RPMI8226 (cell line): ENCODE measurements around the gene ADAMTS15.

Experiments used
- DNase-seq: peaks from one replicate; pipeline ENCODE4 v3.0.0-alpha.2; 2015

The ADAMTS15 gene

DNA sequence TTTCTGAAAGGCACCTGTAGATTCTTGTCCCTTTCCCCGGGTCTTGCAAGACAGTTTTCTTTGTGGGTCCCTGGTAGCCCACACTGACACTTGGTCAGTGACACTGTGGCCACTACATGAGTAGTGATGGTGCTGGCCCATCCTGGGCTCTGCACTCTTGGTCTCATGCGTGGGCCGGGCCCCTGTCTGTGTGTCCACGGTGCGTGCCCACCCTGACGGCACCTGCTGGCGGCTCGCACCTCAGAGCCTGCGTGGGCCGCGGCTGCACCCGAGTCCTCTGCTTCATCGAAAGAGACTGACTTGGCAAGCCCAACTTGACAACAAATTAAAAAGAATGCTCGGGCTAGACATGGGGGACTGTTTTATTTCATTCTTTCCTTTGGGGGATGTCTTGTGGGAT lies 37.5 kb downstream of the ADAMTS15 start:
- DNase-seq: no peak

DNA sequence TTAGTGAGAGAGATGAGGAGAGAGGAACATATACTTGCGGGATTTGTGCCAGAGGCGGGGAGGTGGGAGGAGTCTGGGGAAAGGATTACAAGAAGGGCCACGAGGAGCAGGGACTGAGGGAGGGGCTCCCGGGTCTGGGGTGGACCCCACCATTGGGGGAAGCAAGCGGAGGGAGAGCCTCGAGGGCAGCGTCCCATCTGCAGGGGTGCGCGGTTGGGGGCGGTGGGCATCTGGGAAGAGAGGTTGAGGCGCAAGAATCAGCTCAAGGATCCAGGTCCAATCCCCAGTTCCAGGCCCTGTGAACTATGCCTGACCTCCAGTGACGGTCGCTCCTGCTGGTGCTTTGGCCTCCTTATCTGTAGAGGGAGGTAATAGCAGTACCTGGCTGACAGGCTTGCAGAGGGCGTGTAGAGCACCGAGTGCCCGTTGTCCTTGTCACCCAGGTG lies 38.0 kb downstream of the ADAMTS15 start:
- DNase-seq: no peak

DNA sequence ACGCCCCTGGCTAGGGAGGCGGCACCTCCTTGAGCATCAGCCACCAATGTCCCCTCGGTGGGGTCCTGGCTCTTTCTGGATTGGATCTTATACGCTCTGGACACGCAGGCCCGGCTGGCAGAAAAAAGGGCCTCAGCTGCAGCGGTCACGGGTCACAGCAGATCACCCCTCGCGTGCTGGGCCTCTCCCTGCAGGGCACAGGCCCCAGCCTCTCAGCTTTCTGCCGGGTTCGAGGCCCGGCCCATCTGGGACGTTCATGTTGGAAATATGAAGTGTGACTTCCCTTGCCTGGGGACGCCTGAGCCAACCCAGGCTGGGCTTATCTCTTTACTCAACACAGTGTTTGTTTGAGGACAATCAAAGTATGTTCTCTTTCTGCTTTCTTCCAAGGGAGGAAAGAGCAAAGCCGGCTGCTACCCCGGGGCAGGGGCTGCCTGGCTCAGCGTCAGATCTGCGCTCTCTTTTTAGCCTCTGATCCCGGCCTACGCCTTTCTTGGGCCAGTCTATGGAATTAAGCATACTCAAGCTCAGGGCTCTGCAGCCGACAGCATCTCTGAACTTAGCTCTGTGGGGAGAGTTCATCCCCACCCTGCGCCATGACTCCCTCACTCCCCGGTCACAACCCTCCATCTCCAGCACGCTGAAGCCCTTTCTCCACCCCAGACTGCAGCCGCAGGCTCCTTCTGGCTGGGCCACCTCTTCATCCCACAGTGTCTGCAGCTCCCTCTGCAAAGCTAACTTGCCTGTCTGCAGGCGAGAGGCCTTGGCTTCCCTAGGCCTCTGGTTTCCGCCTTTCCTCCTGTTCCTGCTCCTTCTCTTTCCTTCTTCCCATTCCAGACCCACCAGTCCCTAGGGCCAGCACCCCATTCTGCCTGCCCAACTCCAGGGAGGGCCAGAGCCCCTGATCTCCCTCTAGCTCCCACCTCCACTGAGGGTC lies 38.8 kb downstream of the ADAMTS15 start:
- no peak for DNase-seq

DNA sequence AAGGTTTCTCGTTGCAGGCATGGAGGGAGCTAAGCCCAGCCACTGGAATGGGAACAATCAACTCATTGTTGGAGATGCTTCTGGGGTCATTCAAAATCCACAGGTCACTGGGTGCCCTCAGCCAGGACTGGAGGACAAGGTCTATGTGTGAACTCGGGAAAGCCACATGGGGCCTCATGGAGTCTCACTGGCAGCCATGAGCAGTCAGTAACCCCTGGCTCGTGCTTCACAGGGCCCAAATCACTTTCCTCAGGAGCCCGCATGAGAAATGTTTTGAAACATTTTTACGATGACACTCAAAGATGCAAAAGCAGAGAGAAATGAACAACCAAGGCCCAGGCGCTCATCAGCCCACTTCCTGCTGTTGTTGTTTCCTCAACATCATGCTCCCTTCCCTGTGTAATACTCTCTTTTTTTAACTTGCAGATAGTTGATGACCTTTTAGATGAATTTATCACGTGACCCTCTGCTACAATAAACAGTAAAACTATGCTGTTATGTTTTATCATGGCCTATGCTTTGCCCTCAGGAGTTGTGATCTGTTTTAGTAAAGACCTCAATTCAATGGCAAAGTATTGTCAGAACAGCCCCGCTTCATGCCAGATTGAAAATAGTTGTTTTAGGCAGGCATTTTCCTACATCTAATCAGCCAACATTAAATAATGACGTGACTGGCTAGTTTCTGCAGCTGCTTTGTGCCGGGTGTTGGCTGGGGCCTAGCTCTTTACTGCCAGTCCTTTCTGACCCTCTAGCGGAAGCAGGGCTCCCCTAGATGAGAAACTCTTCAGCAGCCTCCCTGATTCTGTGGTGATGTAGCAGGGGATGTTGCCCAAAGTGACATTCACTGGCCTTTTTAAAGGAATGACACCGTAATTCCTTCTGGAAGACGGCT lies 39.7 kb downstream of the ADAMTS15 start:
- DNase-seq: no peak

- no peak for DNase-seq
Measured at GRCh38 chr11:130488848-130489584, 40.6 kb downstream of the ADAMTS15 start.

DNA sequence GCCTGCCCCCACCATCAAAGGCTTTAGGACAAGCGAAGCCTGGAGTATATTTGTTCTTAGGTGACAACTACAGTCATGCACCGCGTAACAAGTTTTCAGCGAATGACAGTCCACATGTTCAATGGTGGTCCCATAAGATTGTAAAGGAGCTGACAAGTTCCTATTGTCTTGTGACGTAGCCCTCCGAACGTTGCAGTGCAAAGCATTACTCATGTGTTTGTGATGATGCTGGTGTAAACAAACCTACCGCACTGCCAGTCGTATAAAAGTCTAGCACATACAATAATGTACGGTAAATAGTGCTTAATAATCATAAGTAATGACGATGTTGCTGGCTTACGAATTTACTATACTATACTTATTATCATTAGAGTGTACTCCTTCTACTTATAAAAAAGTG lies 41.3 kb downstream of the ADAMTS15 start:
- no peak for DNase-seq

DNA sequence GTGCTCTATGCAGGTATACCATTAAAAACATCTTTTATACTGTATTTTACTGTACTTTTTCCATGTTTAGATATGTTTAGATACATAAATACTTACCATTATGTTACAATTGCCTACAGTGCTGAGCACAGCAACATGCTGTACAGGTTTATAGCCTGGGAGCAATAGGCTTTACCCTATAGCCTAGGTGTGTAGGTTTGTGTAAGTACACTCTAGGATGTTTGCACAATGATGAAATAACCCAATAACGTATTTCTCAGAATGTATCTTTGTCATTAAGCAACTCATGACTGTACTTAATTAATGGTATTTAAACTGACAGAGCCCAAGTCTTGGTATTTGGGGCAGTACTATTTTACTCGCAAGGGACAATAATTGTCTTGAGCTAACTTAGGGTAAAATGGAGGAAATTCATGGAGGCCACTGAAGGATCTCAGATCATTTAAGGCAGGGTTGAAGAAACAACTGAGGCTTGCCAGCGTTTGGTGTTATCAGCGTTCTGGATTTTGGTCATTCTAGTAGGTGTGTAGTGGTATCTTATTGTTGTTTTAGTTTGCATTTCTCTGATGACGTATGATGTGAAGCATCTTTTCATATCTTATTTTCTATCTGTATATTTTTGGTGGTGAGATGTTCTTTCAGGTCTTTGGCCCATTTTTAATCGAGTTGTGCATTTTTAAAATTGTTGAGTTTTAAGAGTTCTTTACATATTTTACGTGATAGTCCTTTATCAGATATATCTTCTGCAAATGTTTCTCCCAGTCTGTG lies 42.4 kb downstream of the ADAMTS15 start:
- no peak for DNase-seq

GRCh38 chr11:130498181-130498580 lies 49.7 kb downstream of the ADAMTS15 start:
- DNase-seq: no peak

DNA sequence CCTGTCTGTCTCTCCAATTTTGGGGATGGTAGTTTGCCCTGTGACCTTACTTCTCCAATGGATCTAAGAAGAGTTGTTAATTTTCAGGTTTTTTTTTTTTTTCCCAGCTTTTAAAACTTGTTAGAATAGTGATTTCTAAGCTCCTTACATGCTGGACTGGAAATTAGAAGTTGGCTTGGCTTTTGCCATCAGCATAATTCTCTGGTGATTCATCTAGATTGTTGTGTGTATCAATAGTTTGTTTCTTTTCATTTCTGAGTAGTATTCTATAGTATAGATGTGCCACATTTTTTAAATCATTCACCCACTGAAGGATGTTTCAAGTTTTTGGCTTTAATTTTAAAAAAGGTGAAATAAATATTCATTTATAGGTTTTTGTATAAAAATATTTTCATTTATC lies 51.4 kb downstream of the ADAMTS15 start:
- DNase-seq: no peak

- DNase-seq: no peak
Measured at GRCh38 chr11:130504317-130504716, 55.9 kb downstream of the ADAMTS15 start.

GRCh38 chr11:130508913-130509312 lies 60.5 kb downstream of the ADAMTS15 start:
- no peak for DNase-seq

DNA sequence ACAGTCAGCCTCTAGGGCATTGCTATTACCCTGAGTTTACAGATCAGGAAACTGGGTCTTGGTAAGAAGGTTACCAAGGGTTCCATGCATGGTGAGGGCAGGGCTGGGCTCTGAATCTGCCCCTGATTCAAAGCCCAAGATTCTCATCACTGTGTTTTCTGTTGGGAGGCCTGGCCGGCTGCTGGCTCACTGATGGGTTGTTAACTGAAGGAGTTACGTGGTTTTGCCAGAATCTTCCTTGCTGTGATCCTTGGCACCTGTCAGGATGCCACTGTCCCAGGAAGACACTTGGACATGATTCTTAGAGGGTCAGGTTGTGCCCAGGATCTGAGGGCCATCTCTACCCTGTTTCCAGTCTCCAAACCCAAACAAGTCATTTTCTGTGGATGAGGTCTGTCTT lies 61.5 kb downstream of the ADAMTS15 start:
- DNase-seq: no peak

GRCh38 chr11:130510407-130511006 lies 62.1 kb downstream of the ADAMTS15 start:
- DNase-seq: no peak

DNA sequence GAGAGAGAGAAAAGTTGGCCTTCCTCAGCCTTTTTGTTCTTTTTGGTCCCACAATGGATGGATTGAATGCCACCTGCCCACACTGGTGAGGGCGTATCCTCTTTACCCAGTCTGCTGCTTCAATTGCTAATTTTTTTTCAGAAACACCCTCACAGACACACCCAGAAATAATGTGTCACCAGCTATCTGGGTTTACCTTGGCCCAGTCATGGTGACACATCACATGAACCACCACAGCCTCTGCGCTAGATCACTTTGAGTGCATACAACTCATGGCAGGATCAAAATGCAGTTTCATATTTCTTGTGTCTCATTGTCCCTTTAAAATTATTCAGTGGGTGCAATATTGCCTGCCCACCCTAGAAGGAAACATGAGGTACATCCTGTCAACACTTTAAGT lies 63.3 kb downstream of the ADAMTS15 start:
- DNase-seq: no peak

GRCh38 chr11:130512662-130513061 lies 64.2 kb downstream of the ADAMTS15 start:
- DNase-seq: no peak

DNA sequence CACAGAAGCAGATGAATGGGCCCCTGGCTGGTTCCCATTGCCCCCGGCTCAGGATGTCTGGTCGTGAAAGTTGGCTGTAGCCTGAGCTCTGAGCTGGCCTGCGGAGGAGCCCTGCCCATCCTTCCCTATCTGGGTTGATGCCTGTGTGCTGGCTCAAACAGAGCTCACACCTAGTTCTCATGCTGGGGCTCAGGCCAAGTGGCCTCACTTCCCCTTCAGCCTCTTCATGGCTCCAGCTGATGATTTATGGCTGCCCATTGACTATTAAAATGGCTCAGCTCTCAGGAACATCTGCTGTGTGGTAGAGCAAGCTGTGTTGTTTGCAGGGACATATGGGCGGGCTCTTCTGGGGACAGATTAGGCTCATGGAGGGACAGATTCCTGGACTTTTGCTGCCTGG lies 64.7 kb downstream of the ADAMTS15 start:
- no peak for DNase-seq

DNA sequence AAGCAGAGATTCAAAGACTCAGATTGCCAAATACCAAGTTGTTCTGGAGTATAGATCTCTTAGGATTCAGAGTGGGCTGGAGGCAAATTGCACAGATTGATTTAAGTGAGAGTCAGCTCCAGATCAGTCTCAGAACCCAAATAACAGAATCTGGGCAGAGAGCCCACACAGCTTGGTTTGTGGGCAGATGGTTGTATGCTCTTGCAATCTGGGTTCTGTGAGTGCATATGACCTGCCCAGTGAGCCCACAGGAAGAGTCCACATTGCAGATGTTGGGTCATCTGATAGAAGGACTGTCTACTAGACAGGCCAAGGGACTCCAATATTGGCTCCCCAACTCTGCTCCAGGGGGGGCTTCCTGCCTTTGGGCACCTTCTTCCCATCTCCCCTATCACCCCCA lies 65.9 kb downstream of the ADAMTS15 start:
- DNase-seq: no peak

DNA sequence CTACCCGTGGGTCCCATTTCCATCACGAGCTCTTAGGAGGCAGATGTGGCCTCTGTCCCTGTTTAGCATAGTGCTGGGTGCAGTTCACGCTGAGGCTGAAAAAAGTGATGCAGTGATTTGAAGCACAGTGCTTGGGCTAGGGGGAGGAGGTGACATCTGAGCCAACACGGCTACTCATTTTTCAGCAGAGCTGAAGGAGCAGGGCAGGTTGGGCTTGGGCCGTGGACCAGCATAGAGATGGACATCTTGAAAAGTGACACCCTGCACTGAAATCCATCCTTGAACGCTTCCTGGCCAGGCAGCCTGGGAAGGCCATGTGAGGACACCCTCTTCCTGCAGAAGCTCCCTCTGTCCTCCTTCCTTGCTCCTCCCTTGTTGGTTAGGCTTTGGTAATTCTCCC lies 66.4 kb downstream of the ADAMTS15 start:
- DNase-seq: no peak

DNA sequence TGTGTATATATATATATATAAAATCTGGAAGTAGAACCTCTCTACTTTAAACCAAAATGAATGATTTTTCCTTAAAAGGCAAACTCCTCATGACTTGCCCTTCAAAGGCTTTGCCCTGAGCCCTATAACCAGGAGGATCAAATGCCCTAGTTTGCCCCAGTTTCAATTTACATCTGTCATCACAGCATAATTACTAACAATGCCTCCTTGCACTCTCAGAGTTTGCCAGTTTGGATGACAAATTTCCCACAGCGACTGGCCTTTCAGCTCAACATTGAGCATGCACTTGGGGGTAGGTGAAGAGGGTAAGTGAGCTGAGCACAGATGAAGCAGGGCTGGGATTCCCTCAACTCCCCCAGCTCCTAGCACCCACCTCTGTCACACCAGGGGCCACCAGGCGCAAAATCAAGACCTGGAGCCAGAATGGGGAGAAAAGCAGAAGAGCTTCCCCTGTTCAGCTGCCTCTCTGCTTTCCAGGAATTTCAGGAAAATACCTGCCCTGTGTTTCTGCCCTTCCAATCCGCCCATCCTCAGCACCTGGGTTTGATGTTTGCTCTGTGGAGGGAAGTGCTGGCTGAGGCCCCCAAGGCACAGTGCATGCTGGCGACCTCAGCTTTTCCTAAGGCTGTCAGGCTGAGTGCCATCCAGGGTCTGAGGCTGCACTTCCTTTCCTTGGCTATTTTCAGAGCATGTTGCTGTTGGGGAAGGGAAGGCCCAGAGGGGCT lies 67.5 kb downstream of the ADAMTS15 start:
- DNase-seq: no peak

DNA sequence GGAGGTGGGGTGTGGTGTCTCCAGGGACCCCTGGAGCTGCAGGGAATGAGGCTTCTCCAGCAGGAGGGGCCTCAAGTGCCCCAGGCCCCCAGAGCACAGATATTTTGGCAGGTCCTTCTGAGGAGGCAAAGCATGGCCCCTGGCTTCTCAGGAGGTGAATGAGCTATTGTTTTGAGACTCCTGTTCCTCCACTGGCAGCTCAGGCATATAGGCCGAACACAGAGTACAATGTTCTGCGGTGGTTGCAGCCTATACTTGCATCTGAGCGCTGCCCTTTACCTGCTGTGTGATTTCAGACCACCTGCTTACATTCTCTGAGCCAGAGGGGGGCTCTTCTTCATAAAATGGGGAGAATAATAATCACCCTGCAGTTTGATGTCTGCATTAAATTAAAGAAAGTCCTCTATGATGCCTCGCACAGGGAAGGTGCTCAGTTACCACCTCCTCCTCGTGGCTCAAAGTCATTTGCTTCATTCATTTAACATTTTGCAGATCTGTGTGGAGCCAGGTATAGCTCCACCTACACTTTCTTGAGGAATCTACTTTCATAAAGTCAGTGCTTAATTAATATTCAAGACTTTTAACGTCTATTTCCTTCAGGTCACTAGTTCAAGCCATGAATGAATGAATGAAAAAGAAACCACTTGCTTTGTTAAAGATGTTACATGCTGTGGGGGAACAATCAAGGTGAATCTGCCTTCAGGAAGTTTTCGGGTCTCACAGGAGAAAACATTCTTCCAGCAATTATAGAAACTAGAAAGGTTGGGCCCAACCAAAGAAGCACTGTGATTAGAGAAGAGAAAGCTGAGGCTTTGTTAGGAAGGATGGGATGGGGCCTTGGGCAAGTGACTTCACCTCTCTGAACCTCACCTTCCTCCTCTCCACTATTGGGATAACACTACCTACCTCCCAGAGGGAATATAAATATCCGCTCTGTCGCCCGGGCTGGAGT lies 68.4 kb downstream of the ADAMTS15 start:
- DNase-seq: no peak
